ENCODE measurements around the gene RBM8A. TPM values are rescaled to one million over a fixed set of nuclear protein-coding genes. Genes with fewer than 3 reads are reported as not detected.

RBM8A gene
- total RNA-seq, 4 donors from 2014 or later, result 108 to 143 (median 124) TPM

GRCh38 chr1:145951526-145951925 is 24.2 kb upstream of the RBM8A start:
- WGBS, 2 donors, result 88 to 90% methylated on average over 1 of the region's 1 CpG
- Histone ChIP-seq H3K36me3 (no peaks in the 10 kb centered on the region), H3K27me3 (no peaks in the 10 kb centered on the region), H3K27ac (no peak overlapping the region), H3K4me3 (replicated peaks in 1 of 3) (no peak overlapping the region), H3K9me3 (no peaks in the 10 kb centered on the region), H3K4me1 (peaks cover 10 to 16% of the 10 kb centered on the region in 2 donors)
- DNase-seq, result no peak
- TF ChIP-seq, protein P1, sequence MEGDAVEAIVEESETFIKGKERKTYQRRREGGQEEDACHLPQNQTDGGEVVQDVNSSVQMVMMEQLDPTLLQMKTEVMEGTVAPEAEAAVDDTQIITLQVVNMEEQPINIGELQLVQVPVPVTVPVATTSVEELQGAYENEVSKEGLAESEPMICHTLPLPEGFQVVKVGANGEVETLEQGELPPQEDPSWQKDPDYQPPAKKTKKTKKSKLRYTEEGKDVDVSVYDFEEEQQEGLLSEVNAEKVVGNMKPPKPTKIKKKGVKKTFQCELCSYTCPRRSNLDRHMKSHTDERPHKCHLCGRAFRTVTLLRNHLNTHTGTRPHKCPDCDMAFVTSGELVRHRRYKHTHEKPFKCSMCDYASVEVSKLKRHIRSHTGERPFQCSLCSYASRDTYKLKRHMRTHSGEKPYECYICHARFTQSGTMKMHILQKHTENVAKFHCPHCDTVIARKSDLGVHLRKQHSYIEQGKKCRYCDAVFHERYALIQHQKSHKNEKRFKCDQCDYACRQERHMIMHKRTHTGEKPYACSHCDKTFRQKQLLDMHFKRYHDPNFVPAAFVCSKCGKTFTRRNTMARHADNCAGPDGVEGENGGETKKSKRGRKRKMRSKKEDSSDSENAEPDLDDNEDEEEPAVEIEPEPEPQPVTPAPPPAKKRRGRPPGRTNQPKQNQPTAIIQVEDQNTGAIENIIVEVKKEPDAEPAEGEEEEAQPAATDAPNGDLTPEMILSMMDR (IDR thresholded peaks at IDR 0.05), result no peak
- no peak for TF ChIP-seq POLR2A (IDR thresholded peaks at IDR 0.05)
- intact Hi-C loops (cut with DNase I), result no loop called here

GRCh38 chr1:145949219-145949618 is 21.9 kb upstream of the RBM8A start:
- intact Hi-C loops (cut with DNase I), result no loop called here
- Histone ChIP-seq H3K9me3 (no peaks in the 10 kb centered on the region), H3K36me3 (no peaks in the 10 kb centered on the region), H3K4me1 (peaks cover 0 to 6% of the 10 kb centered on the region in 2 donors), H3K27ac (no peak overlapping the region), H3K27me3 (no peaks in the 10 kb centered on the region), H3K4me3 (replicated peaks in 1 of 3) (no peak overlapping the region)
- TF ChIP-seq, protein P1 (IDR thresholded peaks at IDR 0.05), result no peak
- no peak for TF ChIP-seq POLR2A (IDR thresholded peaks at IDR 0.05)
- DNase-seq, result no peak
- 95 to 97% methylated on average over 4 of the region's 4 CpGs for whole genome bisulfite sequencing, 2 donors

- Histone ChIP-seq H3K27ac (no peak overlapping the region), H3K36me3 (no peaks in the 10 kb centered on the region), H3K27me3 (no peaks in the 10 kb centered on the region), H3K4me1 (peaks cover 0 to 6% of the 10 kb centered on the region in 2 donors), H3K4me3 (replicated peaks in 1 of 3) (no peak overlapping the region), H3K9me3 (no peaks in the 10 kb centered on the region)
- DNase-seq, result no peak
- TF ChIP-seq, protein P1 (IDR thresholded peaks at IDR 0.05), result no peak
- TF ChIP-seq POLR2A (IDR thresholded peaks at IDR 0.05), result no peak
- 65 to 73% methylated on average over 4 of the region's 4 CpGs for WGBS, 2 donors
- intact Hi-C loops (cut with DNase I), result no loop called here
Observed at GRCh38 chr1:145947551-145947950, 20.3 kb upstream of the RBM8A start.

GRCh38 chr1:145946477-145946986 is 19.2 kb upstream of the RBM8A start:
- TF ChIP-seq POLR2A (IDR thresholded peaks at IDR 0.05), result no peak
- TF ChIP-seq, protein P1 (IDR thresholded peaks at IDR 0.05), result no peak
- Histone ChIP-seq H3K36me3 (peaks cover 0 to 4% of the 10 kb centered on the region in 2 donors), H3K27ac (no peak overlapping the region), H3K4me1 (peaks cover 0 to 6% of the 10 kb centered on the region in 2 donors), H3K4me3 (replicated peaks in 1 of 3) (no peak overlapping the region), H3K27me3 (no peaks in the 10 kb centered on the region), H3K9me3 (no peaks in the 10 kb centered on the region)
- intact Hi-C loops (cut with DNase I), result no loop called here
- WGBS, 2 donors, result 95 to 98% methylated on average over 4 of the region's 4 CpGs
- no peak for DNase-seq

- Histone ChIP-seq H3K27me3 (no peaks in the 10 kb centered on the region), H3K4me1 (no peaks in the 10 kb centered on the region), H3K36me3 (peaks cover 0 to 4% of the 10 kb centered on the region in 2 donors), H3K9me3 (no peaks in the 10 kb centered on the region), H3K27ac (no peak overlapping the region), H3K4me3 (replicated peaks in 1 of 3) (no peak overlapping the region)
- intact Hi-C loops (cut with DNase I), result no loop called here
- no peak for DNase-seq
- TF ChIP-seq, protein P1 (IDR thresholded peaks at IDR 0.05), result no peak
- TF ChIP-seq POLR2A (IDR thresholded peaks at IDR 0.05), result no peak
- WGBS, 2 donors, result 98 to 100% methylated on average over 3 of the region's 3 CpGs
Observed at GRCh38 chr1:145944532-145944931, 17.2 kb upstream of the RBM8A start.

Data from thyroid gland (tissue), 4 donors.